Psoas muscle (tissue), 7 donors: Measurements from ENCODE around the gene DNAJC28. TPM values are rescaled to one million over a fixed set of nuclear protein-coding genes. Genes with fewer than 3 reads are reported as not detected.

ENCODE experiments used
- polyA plus RNA-seq, 3 donors: library from polyadenylated mRNA; stranded (reverse); fragments of 200-250 nt; gene quantifications; one replicate each; pipeline ENCODE4 v1.2.3, GENCODE V29; 2013
- total RNA-seq, 4 donors: library from RNA; stranded (reverse); fragmentation: NEBNext Ultra II Directional in 2 of 4; extraction: Animal tissue kit (Norgen Biotek cat#: 25700) in 2 of 4; gene quantifications; one replicate each; pipeline versions ENCODE4 v1.2.1 to v1.2.4, GENCODE V29; 2021 to 2023
- donor health status: healthy with polysubstance abuse.
- donor health status: DM: no; HTN: no; CAD: no; lungs with moderate emphysema.
- donor health status: Bipolar disorder and iron deficiency.
- donor health status: healthy.
- donor health status: DM: no; HTN: no; CAD: no.
- donor health status: DM: no; HTN: no; CAD: no.
- donor health status: DM: yes; HTN: yes; CAD: no.

DNAJC28 gene
- total and polyA plus RNA-seq, 7 donors: 2.9 to 7.6 (median 3.2) TPM

Other genes starting within 250 kb of the DNAJC28 start
- gene IL10RB, start 225.3 kb downstream of the DNAJC28 start, total RNA-seq: 1 to 10 TPM; 4.4 to 8.1 (median 6.6) TPM
- 1 to 10 TPM; 5.6 to 9.3 (median 8.5) TPM for gene IL10RB, start 225.3 kb downstream of the DNAJC28 start, polyA plus RNA-seq
- gene IFNAR1, start 166.7 kb downstream of the DNAJC28 start, total RNA-seq: 10 to 100 TPM; 16.1 to 20.8 (median 18.2) TPM
- 10 to 100 TPM; 10.4 to 31.6 (median 10.9) TPM for gene IFNAR1, start 166.7 kb downstream of the DNAJC28 start, polyA plus RNA-seq
- 10 to 100 TPM; 16.0 to 42.9 (median 31.3) TPM for gene IFNGR2, start 88.3 kb downstream of the DNAJC28 start, total RNA-seq
- gene IFNGR2, start 88.3 kb downstream of the DNAJC28 start, polyA plus RNA-seq: 10 to 100 TPM; 11.7 to 24.7 (median 22.2) TPM
- 10 to 100 TPM; 16.8 to 30.0 (median 20.7) TPM for gene TMEM50B, start 11.7 kb downstream of the DNAJC28 start, total RNA-seq
- gene TMEM50B, start 11.7 kb downstream of the DNAJC28 start, polyA plus RNA-seq: 10 to 100 TPM; 16.0 to 42.6 (median 23.6) TPM
- gene GART, start 50.4 kb upstream of the DNAJC28 start, total RNA-seq: 10 to 100 TPM; 41.9 to 77.8 (median 53.5) TPM
- 10 to 100 TPM; 22.0 to 57.2 (median 40.8) TPM for gene GART, start 50.4 kb upstream of the DNAJC28 start, polyA plus RNA-seq
- 100 to 1,000 TPM; 126 to 179 (median 142) TPM for gene SON, start 51.3 kb upstream of the DNAJC28 start, total RNA-seq
- gene SON, start 51.3 kb upstream of the DNAJC28 start, polyA plus RNA-seq: 10 to 100 TPM; 50.1 to 84.8 (median 75.5) TPM
- gene DONSON, start 97.0 kb upstream of the DNAJC28 start, total RNA-seq: 1 to 10 TPM; 4.8 to 5.4 (median 5.2) TPM
- 10 to 100 TPM in 1 of 3 donors, 1 to 10 TPM in 2; 6.2 to 15.1 (median 8.4) TPM for gene DONSON, start 97.0 kb upstream of the DNAJC28 start, polyA plus RNA-seq
- 10 to 100 TPM; 14.0 to 22.6 (median 18.8) TPM for gene CRYZL1, start 150.0 kb upstream of the DNAJC28 start, total RNA-seq
- gene CRYZL1, start 150.0 kb upstream of the DNAJC28 start, polyA plus RNA-seq: 10 to 100 TPM; 12.8 to 37.7 (median 15.7) TPM
- 10 to 100 TPM; 18.1 to 43.8 (median 24.7) TPM for gene ITSN1, start 150.8 kb upstream of the DNAJC28 start, total RNA-seq
- 10 to 100 TPM in 1 of 3 donors, 1 to 10 TPM in 2; 9.3 to 24.3 (median 9.8) TPM for gene ITSN1, start 150.8 kb upstream of the DNAJC28 start, polyA plus RNA-seq